NB4 (cell line): Measurements from ENCODE around the gene TMEM235.

Source experiments
- CTCF ChIP-seq: IDR thresholded peaks from one replicate; pipeline ENCODE4 v1.5.1; 2012; ENCODE audit warnings: low read depth, low read length
- MAX ChIP-seq: IDR thresholded peaks from 2 replicates; pipeline ENCODE4 v1.6.1; 2011; ENCODE audit warnings: low read depth, low read length
- MYC ChIP-seq: IDR thresholded peaks from 2 replicates; pipeline ENCODE4 v1.6.1; 2011; ENCODE audit warnings: low read depth, low read length
- POLR2A ChIP-seq: IDR thresholded peaks from 2 replicates; pipeline ENCODE4 v1.6.1; 2011; ENCODE audit warnings: mild to moderate bottlenecking; ENCODE audit not compliant: insufficient read length; ENCODE audit errors: extremely low read depth

- TF ChIP-seq POLR2A (no peak), CTCF (no peak), MYC (no peak), MAX (no peak)
Observed at GRCh38 chr17:78271419-78272170, 40.2 kb downstream of the TMEM235 start.
